Measurements from ENCODE around the gene ZBTB47.

GRCh38 chr3:42649783-42650182, 3.7 kb upstream of the ZBTB47 start:
- no peak for TF ChIP-seq POLR2AphosphoS5 (IDR thresholded peaks at IDR 0.05)
- TF ChIP-seq, protein P1, sequence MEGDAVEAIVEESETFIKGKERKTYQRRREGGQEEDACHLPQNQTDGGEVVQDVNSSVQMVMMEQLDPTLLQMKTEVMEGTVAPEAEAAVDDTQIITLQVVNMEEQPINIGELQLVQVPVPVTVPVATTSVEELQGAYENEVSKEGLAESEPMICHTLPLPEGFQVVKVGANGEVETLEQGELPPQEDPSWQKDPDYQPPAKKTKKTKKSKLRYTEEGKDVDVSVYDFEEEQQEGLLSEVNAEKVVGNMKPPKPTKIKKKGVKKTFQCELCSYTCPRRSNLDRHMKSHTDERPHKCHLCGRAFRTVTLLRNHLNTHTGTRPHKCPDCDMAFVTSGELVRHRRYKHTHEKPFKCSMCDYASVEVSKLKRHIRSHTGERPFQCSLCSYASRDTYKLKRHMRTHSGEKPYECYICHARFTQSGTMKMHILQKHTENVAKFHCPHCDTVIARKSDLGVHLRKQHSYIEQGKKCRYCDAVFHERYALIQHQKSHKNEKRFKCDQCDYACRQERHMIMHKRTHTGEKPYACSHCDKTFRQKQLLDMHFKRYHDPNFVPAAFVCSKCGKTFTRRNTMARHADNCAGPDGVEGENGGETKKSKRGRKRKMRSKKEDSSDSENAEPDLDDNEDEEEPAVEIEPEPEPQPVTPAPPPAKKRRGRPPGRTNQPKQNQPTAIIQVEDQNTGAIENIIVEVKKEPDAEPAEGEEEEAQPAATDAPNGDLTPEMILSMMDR (IDR thresholded peaks at IDR 0.05): no peak
